GM13976 (cell line): ENCODE results near the gene SLCO6A1.

Experiments
- DNase-seq: peaks from one replicate; pipeline ENCODE4 v3.0.0; 2012; ENCODE audit warnings: low spot score
- in situ Hi-C: fragments of 300-500 bp; cut with MboI; formaldehyde crosslinking; loops from one replicate; pipeline ENCODE4 v1.12.0; 2022; ENCODE audit warnings: low sequenced_read_pairs, mixed read lengths, inconsistent platforms; ENCODE audit not compliant: unreplicated experiment
- TF ChIP-seq, protein P1 (sequence below): IDR thresholded peaks from 2 replicates; pipeline ENCODE4 v1.5.1; 2012; ENCODE audit warnings: borderline replicate concordance, mild to moderate bottlenecking; ENCODE audit not compliant: insufficient read depth; ENCODE audit errors: extremely low read depth, missing control alignments, control extremely low read depth

SLCO6A1 gene

DNA sequence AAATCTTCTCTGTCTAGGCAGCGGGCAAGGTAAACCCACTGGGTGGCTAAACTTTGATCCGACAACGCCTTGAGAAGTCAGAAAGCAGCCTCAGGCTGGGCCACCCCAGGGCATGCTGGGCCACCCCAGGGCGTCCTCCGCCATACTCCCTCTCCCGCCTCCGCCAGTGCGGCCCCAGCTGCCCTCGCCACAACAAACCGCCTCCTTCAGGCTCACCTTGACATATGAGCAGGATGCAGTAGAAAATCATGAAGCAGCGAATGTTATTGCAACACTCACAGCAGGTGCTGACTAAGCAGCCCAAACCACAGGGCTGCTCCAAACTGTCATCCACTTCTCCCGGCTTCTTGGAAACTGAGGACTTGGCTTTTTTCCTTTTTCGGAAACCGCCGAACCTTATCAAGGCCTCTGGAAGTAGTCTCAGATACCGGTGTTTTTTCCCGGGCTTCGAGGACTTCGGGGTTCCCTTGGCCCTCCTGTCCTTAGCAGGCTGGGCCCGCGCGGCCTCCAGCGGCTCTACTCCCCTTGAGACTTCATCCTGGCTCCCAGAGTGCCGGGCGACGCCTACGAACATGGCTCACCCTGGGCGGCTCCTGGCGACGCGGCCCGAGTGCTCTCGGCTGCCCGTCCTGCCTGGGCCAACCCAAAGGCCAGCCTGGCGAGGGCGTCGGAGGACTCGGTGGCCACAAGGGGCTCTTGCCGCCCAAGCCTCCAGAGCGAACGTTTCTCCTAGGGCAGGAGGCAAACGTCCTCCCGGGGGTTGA lies at the start of gene SLCO6A1:
TSS of gene SLCO6A1 (minus strand) at position 731 of the 764 bp plus-strand sequence. CDS start at position 574, 157 bp downstream.
- in situ Hi-C loops = no loop called here
- DNase-seq = no peak
- TF ChIP-seq, protein P1, sequence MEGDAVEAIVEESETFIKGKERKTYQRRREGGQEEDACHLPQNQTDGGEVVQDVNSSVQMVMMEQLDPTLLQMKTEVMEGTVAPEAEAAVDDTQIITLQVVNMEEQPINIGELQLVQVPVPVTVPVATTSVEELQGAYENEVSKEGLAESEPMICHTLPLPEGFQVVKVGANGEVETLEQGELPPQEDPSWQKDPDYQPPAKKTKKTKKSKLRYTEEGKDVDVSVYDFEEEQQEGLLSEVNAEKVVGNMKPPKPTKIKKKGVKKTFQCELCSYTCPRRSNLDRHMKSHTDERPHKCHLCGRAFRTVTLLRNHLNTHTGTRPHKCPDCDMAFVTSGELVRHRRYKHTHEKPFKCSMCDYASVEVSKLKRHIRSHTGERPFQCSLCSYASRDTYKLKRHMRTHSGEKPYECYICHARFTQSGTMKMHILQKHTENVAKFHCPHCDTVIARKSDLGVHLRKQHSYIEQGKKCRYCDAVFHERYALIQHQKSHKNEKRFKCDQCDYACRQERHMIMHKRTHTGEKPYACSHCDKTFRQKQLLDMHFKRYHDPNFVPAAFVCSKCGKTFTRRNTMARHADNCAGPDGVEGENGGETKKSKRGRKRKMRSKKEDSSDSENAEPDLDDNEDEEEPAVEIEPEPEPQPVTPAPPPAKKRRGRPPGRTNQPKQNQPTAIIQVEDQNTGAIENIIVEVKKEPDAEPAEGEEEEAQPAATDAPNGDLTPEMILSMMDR = no peak

- TF ChIP-seq, protein P1 = no peak
- in situ Hi-C loops = no loop called here
Measured at GRCh38 chr5:102547141-102548035, 48.6 kb upstream of the SLCO6A1 start.

DNA sequence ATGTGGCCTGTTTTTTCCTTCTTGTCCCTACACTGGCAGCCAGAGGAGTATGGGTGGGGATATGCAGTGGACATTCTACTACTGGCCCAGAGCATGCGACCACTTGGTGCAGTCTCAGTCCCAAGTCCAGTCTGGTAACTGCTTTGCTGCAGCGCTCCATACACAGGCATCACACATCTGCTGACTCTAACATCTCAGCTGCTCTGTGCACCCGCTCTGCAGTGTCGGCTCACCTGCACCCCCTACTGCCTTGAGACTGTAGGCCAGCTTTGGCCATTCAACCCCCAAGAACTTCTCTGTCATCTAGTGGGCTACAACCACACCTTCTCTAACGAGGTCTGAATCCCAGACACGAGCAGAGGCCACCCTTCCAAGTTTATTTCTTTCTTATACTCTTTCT lies 46.4 kb upstream of the SLCO6A1 start:
- TF ChIP-seq, protein P1 = no peak
- DNase-seq = no peak
- in situ Hi-C loops = no loop called here

More at GRCh38 chr5:102547141-102548035, 48.6 kb upstream of the SLCO6A1 start:
- no peak for DNase-seq

GRCh38 chr5:102542057-102542456 lies 43.3 kb upstream of the SLCO6A1 start:
- TF ChIP-seq, protein P1 = no peak
- in situ Hi-C loops = no loop called here
- no peak for DNase-seq

- TF ChIP-seq, protein P1 = no peak
- in situ Hi-C loops = no loop called here
- DNase-seq = no peak
Measured at GRCh38 chr5:102539996-102540728, 41.4 kb upstream of the SLCO6A1 start.

DNA sequence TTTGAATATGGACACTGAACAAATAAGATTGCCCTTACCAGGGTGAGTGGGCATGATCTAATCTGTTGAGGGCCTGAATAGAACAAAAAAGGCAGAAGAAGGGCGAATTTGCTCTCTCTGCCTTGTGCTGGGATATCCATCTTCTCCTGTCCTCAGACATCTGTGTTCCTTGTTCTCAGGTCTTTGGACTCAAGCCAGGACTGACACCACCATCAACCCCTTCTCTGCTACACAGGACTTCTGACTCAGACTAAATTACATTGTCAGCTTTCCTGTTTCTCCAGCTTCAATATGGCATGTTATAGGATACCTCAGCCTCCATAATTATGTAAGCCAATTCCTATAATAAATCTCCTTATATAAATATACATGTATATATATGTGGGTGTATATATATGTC lies 40.8 kb upstream of the SLCO6A1 start:
- DNase-seq = no peak
- TF ChIP-seq, protein P1 = no peak
- in situ Hi-C loops = no loop called here
